ENCODE measurements around the gene HYKK. TPM values are rescaled to one million over a fixed set of nuclear protein-coding genes. Genes with fewer than 3 reads are reported as not detected.
A peak's percentile ranks its signal among the peaks of the same experiment; 100 is the strongest.

Gene HYKK
- total and polyA plus RNA-seq, 9 of the 15 experiments (the other 6 are each of a cell fraction or from before 2014, with no cell fraction given): 1.9 to 6.1 (median 4.3) TPM

DNA sequence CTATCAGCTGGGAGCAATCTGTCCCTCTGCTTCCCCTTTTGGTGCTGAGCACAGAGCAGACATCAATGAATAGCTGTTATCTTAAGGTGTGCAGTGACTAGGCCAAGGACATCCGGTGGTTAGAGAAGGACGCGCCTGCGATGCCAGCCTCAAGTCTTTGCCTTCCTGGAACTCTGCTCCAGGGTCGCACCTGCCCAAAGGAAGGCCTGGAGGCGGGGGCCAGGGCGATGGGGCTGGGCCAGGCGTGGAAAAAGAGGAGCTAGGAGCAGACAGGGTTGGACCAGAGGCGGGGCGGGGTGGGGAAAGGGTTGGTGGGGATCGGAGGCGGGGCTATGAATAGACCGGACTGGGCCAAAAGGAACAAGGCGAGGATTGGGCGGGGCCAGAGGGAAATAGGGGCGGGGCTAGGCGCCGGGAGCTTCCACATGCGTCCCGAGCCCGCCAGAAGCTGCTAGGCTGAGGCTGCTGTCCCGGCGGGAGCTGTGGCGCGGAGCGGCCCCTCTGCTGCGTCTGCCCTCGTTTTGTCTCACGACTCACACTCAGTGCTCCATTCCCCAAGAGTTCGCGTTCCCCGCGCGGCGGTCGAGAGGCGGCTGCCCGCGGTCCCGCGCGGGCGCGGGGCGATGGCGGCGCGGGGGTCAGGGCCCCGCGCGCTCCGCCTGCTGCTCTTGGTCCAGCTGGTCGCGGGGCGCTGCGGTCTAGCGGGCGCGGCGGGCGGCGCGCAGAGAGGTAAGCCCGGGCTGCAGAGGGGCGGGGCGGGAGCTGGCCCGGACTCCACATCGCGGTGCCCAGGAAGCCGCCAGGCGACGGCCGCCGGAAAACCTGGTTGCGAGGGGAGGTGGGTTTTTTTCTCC is 57.9 kb downstream of the HYKK start, which contains the start of gene CHRNA5 (continued):
- TF ChIP-seq, protein P1, sequence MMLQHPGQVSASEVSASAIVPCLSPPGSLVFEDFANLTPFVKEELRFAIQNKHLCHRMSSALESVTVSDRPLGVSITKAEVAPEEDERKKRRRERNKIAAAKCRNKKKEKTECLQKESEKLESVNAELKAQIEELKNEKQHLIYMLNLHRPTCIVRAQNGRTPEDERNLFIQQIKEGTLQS (IDR thresholded peaks at IDR 0.05): no peak
- TF ChIP-seq, protein P1 (CRISPR knock-in tag; conservative IDR thresholded peaks at IDR 0.05): no peak
- TF ChIP-seq SAFB (IDR thresholded peaks at IDR 0.05; ENCODE audit: borderline replicate concordance, low read depth, low read length) (peak; percentile 72; the same call in 1 of the 2 replicates), HNRNPUL1 (IDR thresholded peaks at IDR 0.05; ENCODE audit: low read length) (no peak), POLR2G (IDR thresholded peaks at IDR 0.05; ENCODE audit: low read depth, low read length) (peak; percentile 90), PML (IDR thresholded peaks at IDR 0.05; ENCODE audit: low read length) (0 out of 2 replicates have a peak, but pooled peaks have one; percentile 36), PCBP1 (IDR thresholded peaks at IDR 0.05; ENCODE audit: low read depth, low read length, poor library complexity, severe bottlenecking) (no peak), RBM17 (IDR thresholded peaks at IDR 0.05; ENCODE audit: borderline replicate concordance, low read depth, low read length) (no peak), GTF2E2 (tag; IDR thresholded peaks at IDR 0.05) (no peak), CAMTA2 (CRISPR knock-in tag; conservative IDR thresholded peaks at IDR 0.05) (no peak), FOXA1 (IDR thresholded peaks at IDR 0.05; ENCODE audit: borderline replicate concordance) (no peak), ARID1B (IDR thresholded peaks at IDR 0.05) (peak; percentile 83), LEF1 (IDR thresholded peaks at IDR 0.05) (peak; percentile 61; the same call in 1 of the 2 replicates), FOXK2 (conservative IDR thresholded peaks at IDR 0.05 in 1 of 2, IDR thresholded peaks at IDR 0.05 in 1 of 2; ENCODE audit: low read depth in 2 of 2) (peak in 1 of 2 experiments; percentile 70; a peak in 2 of 4 replicates), POLR2B (IDR thresholded peaks at IDR 0.05; ENCODE audit: low read depth, partially characterized antibody) (peak; percentile 31), SAP30 (IDR thresholded peaks at IDR 0.05; ENCODE audit: borderline replicate concordance, insufficient read depth, low read depth, low read length, poor library complexity, severe bottlenecking) (peak; percentile 51), ZC3H11A (IDR thresholded peaks at IDR 0.05; ENCODE audit: low read depth, low read length) (no peak), KLF1 (tag; IDR thresholded peaks at IDR 0.05) (no peak), ZNF644 (tag; IDR thresholded peaks at IDR 0.05; ENCODE audit: low read depth) (no peak), ETV5 (CRISPR knock-in tag; IDR thresholded peaks at IDR 0.05; ENCODE audit: low read depth) (peak; percentile 80; the same call in 1 of the 2 replicates)
- TF ChIP-seq, protein P2, sequence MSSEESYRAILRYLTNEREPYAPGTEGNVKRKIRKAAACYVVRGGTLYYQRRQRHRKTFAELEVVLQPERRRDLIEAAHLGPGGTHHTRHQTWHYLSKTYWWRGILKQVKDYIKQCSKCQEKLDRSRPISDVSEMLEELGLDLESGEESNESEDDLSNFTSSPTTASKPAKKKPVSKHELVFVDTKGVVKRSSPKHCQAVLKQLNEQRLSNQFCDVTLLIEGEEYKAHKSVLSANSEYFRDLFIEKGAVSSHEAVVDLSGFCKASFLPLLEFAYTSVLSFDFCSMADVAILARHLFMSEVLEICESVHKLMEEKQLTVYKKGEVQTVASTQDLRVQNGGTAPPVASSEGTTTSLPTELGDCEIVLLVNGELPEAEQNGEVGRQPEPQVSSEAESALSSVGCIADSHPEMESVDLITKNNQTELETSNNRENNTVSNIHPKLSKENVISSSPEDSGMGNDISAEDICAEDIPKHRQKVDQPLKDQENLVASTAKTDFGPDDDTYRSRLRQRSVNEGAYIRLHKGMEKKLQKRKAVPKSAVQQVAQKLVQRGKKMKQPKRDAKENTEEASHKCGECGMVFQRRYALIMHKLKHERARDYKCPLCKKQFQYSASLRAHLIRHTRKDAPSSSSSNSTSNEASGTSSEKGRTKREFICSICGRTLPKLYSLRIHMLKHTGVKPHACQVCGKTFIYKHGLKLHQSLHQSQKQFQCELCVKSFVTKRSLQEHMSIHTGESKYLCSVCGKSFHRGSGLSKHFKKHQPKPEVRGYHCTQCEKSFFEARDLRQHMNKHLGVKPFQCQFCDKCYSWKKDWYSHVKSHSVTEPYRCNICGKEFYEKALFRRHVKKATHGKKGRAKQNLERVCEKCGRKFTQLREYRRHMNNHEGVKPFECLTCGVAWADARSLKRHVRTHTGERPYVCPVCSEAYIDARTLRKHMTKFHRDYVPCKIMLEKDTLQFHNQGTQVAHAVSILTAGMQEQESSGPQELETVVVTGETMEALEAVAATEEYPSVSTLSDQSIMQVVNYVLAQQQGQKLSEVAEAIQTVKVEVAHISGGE (CRISPR knock-in tag; IDR thresholded peaks at IDR 0.05): peak in 1 of 3 experiments; percentile 40; a peak in 1 of 6 replicates
- TF ChIP-seq, protein P3, sequence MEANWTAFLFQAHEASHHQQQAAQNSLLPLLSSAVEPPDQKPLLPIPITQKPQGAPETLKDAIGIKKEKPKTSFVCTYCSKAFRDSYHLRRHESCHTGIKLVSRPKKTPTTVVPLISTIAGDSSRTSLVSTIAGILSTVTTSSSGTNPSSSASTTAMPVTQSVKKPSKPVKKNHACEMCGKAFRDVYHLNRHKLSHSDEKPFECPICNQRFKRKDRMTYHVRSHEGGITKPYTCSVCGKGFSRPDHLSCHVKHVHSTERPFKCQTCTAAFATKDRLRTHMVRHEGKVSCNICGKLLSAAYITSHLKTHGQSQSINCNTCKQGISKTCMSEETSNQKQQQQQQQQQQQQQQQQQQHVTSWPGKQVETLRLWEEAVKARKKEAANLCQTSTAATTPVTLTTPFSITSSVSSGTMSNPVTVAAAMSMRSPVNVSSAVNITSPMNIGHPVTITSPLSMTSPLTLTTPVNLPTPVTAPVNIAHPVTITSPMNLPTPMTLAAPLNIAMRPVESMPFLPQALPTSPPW (CRISPR knock-in tag; IDR thresholded peaks at IDR 0.05): peak; percentile 30; the same call in 1 of the 2 replicates
